Measurements from ENCODE around the gene EDEM1.

The EDEM1 gene

DNA sequence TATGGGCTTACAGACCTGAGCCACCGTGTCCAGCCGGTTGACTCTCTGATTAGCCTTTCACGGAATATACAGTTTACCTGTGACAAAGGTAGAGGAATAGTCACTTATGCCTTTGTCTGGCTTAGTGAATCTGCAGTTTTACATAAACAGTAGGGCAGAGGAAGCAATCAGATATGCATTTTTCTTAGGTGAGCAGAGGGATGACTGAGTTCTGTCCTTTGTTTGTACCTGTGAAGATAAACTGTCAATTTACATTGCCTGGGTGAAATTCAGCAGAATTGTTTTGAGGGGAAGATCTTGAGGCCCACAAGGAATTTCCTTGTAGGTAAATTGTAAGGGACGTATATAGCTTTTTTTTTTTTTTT, 10.8 kb downstream of the EDEM1 start:
- DNase-seq: no peak

DNA sequence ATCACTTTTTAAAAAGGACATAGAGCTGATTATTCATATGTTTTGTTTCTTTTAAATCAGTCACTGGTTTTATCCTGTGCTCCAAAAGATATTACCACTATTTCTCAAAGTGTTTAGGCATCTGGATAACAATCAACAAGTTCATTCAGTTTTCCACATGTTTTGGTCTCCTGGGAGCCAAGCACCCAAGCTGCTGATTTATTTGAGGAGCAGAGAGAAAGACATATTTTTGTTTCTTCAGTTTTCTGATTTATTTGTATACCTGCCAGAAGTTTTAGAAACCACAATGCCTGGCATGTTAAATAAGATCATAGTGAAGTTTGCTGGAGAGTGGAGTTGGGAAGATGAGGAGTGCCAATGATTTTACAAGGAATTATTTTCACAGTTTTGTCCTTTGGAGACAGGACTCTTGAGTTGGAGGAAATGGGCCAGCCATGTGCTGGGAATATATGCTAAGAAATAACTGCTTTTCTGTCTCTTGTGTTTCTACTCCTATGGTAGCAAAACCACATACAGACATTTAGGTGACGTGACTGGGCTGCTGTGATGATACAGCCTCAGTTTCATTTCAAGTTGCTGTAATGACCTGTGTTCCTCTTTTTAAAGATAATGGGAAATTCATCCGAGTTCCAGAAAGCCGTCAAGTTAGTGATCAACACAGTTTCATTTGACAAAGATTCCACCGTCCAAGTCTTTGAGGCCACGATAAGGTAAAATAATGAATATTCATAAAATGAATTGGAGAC, 11.7 kb downstream of the EDEM1 start:
- no peak for DNase-seq

- no peak for DNase-seq
Measured at GRCh38 chr3:5201536-5201935, 14.0 kb downstream of the EDEM1 start.

- DNase-seq: no peak
Measured at GRCh38 chr3:5202222-5202621, 14.7 kb downstream of the EDEM1 start.

- peak in 1 of 51 donors; percentile 17 for DNase-seq
Measured at GRCh38 chr3:5205165-5205941, 17.8 kb downstream of the EDEM1 start.

DNA sequence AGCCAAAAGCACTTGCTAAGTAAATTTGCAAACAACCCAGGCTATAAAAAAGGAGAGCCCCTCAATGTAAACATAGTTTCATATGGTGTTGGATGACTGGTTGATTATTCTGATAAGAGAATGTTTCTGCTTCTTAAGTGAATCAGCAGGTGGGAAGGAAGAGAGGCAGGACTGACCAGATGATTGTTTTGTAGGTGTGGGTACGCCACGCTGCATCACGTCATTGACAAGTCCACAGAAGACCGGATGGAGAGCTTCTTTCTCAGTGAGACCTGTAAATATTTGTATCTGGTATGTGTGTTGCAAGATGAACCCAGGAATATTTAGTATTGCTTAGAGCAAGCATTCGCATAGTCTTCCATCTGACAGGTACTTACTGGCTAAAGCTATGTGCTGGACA, 23.4 kb downstream of the EDEM1 start:
- no peak for DNase-seq

DNA sequence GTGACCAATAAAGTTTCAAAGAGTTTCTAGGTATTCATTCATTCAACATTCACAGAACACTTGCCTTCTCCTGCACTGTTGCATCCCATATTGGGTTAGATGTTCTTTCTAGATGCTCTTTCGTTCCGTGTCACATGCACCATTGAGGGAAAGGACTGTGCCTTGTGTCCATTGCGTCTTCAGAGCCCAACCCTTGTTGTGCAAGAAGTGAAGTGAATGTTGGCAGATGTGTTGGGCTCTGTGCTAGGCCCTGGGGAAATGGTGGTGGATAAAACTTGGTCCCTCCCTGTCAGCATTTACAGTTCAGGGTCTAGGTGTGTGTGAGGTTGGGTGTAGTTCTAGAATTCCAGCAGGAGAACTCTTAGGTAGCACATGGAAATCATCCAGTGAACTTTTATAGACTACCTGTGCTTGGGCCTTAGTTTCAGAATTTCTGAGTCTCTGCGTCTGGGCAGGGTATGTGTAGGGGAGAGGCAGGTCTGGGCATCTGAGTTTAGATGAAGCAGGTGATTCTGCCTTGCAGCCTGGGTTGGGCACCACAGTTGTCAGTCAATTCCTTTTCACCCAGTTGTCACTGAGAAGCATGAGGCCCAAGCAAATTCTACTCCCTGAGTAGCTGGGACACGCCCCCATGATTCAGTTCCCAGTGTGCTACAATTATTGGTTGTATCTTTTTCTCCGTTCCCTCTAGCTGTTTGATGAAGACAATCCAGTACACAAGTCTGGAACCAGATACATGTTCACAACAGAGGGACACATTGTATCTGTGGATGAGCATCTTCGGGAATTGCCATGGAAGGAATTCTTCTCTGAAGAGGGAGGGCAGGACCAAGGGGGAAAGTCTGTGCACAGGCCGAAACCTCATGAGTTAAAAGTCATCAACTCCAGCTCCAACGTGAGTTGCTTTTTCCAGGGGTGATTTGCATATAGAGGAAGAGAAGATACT, 25.4 kb downstream of the EDEM1 start:
- DNase-seq: no peak

DNA sequence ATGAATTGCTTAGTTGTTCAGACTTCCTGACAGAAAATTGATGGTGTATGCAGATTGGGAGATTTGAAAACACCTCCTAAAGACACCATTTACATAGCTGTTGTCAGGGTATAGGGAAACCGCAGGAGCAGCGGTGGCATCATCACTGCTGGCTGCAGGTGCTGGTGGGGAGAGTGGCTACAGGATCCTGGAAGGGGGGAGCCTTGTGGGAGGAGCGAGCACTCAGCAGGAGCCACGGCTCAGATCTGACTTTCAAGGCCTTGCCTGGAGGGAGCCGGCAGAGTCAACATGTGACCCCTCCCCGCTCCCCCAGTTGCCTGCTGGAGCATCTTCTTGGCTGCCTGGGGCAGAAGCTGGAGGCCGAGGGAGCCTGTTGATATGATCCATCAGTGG, 26.1 kb downstream of the EDEM1 start:
- DNase-seq: no peak

DNA sequence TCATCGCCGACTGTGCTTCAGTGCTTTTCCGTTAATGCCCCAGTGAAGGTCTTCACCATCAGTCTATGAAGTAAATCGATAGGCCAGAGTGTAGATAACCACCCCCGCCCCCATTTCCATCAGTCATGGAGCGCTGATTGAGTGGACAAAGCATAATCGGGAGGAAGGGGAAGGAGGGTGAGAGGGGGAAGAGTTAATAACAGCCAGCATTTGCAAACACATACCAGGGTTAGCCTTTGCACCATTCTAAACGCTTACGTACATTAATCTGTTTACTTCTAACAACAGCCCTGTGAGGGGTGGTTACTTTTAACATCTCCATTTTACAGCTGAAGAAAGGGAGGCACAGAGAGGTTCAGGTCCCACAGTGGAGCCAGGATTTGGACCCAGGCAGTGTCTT, 26.8 kb downstream of the EDEM1 start:
- DNase-seq: no peak

- DNase-seq: peak in 3 of 51 donors; percentile 7 to 22 (median 21)
Measured at GRCh38 chr3:5217824-5218595, 30.5 kb downstream of the EDEM1 start.

GRCh38 chr3:5218815-5219214, 31.3 kb downstream of the EDEM1 start:
- no peak for DNase-seq

GRCh38 chr3:5219216-5219615, 31.7 kb downstream of the EDEM1 start:
- DNase-seq: no peak

- DNase-seq: no peak
Measured at GRCh38 chr3:5220193-5220592, 32.7 kb downstream of the EDEM1 start.

GRCh38 chr3:5220667-5221431, 33.3 kb downstream of the EDEM1 start:
- no peak for DNase-seq

DNA sequence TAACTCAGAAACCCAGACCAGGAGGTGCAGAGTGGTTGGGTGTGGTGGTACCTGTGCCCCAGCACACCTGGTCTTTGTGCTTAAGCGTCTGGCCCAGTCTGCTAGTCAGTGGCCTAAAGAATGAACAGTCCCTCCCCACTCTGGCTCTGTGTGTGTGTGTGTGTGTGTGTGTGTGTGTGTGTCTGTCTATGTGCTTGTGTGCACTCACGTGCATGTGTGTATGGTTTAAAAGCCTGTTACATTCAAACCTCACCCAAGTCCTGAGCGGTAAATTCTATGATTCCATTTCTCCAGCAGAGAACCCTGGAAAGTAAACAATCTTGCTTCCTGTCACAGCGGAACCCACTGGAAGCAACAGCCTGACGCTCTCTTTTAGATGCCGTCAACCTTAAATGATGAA, 34.2 kb downstream of the EDEM1 start:
- no peak for DNase-seq

DNA sequence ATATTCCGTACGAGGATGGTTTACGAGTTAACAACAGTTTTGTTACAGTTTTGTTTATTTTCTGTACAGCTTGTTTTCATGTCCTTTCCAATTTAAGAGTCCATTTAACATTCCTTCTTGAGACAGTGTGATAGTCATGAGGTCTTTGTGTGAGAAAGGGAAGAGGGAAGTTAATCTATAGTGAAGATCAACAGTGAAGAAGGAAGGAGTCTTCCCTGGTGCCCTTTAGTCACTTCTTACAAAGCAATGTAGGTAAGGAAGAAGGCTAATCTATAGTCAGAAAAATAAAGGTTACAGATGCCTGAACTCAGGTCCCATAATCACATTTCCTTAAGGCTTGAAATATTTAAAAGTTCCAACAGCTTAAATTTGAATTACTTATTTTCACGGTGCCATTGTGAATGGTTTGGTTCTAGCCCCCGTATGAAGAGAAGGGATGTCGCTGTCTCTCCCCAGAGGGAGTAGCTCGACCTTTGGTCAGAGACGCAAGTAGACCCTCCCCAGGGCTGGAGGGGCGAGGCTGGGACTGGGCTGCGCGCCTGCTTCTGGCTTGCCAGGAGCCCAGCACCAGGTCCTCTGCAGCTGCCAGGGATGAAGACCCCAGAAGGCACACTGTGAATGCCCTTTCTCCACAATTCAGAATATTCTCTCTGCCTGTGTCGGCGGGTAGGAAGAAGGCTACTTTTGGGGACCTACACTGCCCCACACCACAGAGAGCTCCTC, 34.9 kb downstream of the EDEM1 start:
- DNase-seq: no peak

- no peak for DNase-seq
Measured at GRCh38 chr3:5226783-5227182, 39.3 kb downstream of the EDEM1 start.

- DNase-seq: no peak
Measured at GRCh38 chr3:5227812-5228211, 40.3 kb downstream of the EDEM1 start.

- DNase-seq: no peak
Measured at GRCh38 chr3:5229414-5229813, 41.9 kb downstream of the EDEM1 start.

- DNase-seq: peak in 1 of 51 donors; percentile 7
Measured at GRCh38 chr3:5231074-5231473, 43.6 kb downstream of the EDEM1 start.

All from hypothalamus (tissue), 51 donors.